ENCODE data around the gene KRT80.

KRT80 gene

GRCh38 chr12:52214421-52214802 is 22.6 kb upstream of the KRT80 start:
- no peak overlapping the region for H3K4me3 ChIP-seq (replicated peaks; ENCODE audit: low read depth, low read length)
- no peak for DNase-seq (ENCODE audit: low read depth)
- TF ChIP-seq CTCF (IDR thresholded peaks at IDR 0.05; ENCODE audit: low read length, missing control alignments), result no peak

DNA sequence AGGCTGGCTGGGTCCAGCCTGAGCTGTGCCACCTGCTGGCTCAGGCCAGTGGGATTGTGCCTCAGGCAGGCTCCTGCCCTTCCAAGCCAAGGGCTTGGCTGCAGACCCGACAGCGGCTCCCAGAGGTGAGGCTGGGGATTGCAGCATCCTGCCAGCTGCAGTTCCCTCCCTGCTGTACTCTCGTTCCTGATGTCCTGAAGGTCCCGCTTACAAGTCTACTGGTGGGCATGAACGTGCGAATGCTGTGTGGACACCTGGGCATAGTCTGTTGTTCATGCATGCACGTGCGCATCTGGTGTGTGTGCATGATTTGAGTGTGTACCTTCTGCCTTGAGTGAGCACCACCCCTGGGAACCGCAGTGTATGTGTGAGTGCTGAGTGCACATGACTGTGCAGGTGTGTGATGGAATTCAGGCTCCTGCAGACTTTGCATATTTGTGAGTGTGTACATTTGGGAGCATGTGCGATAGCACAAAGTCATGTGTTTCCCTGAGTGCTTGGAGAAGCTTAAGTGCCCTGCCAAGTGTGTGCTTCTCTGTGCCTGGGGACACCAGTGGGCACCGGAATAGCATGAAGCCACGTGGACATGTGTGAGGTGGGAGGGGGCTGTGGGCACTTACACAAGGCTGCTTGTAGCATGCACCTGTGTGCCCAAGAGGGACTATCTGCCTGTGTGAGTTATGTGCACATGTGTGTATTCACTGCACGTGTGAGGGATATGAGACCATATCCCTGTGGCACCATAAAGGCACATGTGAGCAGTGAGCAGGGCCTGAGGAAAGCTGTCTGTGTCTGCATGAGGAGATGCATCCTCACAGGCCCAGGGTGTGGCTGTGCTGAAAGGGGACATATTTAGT is 22.0 kb upstream of the KRT80 start:
- no peak overlapping the region for H3K4me3 ChIP-seq (replicated peaks; ENCODE audit: low read depth, low read length)
- TF ChIP-seq CTCF (IDR thresholded peaks at IDR 0.05; ENCODE audit: low read length, missing control alignments), result no peak
- DNase-seq (ENCODE audit: low read depth), result peak; percentile 85

DNA sequence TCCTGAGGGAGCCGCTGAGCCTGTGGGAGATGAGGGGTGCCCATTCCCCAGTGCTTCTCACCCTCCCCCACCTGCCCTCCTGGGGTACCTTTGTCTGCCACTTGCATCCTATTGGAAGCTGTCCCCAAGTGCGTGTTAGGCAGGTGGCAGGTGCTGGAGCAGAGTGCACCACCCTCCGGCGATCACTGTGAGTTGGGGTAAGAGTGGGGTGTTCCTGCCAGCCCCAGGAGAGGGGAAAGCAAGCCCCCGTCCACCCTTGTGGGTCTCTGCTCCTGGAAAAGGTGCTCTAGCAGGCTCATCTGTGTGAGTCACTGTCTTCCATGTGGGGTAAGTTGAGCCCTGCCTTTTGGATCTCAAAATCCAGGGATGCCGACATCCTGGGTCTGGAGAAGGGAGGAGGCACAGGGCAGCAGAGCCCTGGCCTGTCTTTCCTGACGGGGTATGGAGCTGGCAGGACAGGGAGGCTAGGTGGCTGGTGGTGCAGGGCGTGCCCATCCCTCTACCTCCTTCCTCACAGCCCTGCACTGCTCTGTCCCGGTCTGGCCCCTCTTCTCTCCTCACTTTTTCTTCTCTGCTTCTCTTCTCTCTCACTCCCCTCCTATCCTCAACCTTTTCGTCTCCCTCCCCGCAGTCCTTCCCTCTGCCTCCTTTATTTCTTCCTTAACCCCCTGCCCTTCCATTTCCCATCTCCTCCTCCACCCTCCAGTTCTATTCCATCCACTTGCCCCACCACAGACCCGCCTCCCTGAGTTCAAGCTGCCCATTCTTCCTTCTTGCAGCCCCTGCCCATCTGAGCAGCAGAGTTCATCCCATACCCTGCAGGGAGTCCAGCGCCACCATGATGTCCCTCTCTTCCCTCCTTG is 21.1 kb upstream of the KRT80 start:
- H3K4me3 ChIP-seq (replicated peaks; ENCODE audit: low read depth, low read length), result no peak overlapping the region
- no peak for DNase-seq (ENCODE audit: low read depth)
- TF ChIP-seq CTCF (IDR thresholded peaks at IDR 0.05; ENCODE audit: low read length, missing control alignments), result no peak

DNA sequence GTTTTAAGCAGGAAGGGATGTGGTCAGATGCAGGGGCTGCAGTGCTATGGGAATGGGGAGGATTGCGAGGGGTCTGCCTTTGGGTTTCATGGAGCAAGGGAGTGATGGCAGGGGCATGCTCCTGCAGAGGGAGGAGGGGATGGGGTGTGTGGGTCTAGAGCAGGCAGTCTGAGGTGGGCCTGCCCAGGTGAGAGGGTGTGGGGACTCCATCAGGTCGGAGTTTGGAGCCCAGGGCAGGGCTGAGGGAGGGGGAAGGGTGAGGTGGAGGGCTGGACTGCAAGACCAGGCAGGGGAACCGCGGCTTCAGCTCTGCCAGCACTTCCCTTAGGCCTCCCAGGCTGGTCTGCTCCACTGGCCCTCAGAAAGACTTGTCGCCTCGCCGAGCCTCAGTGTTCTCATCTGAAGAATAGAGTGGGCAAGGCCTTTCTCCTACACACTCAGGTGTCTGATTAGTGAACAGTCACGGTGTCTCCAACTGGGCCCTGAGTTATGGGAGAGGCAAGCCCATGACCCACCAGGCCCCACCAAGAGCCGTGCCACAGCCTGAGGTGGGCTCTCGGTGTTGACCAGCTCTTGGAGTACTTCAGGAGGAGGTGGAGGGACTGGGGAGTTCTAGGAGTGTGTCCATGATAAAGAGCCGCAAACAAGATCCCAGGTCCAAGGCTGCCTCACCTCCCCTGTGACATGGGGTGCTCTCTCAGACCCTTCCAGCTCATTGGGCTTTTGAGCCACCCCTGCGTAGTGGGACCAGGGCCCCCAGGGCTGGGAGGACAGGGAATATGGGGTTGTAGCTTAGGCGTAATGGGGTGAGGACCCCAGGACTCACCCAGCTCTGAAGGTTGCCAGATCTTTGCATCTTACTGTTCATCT is 20.1 kb upstream of the KRT80 start:
- no peak for TF ChIP-seq CTCF (IDR thresholded peaks at IDR 0.05; ENCODE audit: low read length, missing control alignments)
- no peak overlapping the region for H3K4me3 ChIP-seq (replicated peaks; ENCODE audit: low read depth, low read length)
- no peak for DNase-seq (ENCODE audit: low read depth)

- DNase-seq (ENCODE audit: low read depth), result no peak
- H3K4me3 ChIP-seq (replicated peaks; ENCODE audit: low read depth, low read length), result no peak overlapping the region
- no peak for TF ChIP-seq CTCF (IDR thresholded peaks at IDR 0.05; ENCODE audit: low read length, missing control alignments)
These were observed 19.3 kb upstream of the KRT80 start for GRCh38 chr12:52210925-52211650.
